HG03025 (cell line): ENCODE results near the gene CDK5RAP1.

Source experiments
- ATAC-seq: cut with Tn5 transposase; IDR thresholded peaks from one replicate; pipeline ENCODE4 v1.9.1; 2021; ENCODE audit warnings: mild to moderate bottlenecking, moderate library complexity; ENCODE audit not compliant: unreplicated experiment, low FRiP score

CDK5RAP1 gene

GRCh38 chr20:33423141-33423834 is 22.0 kb upstream of the CDK5RAP1 start:
- ATAC-seq: no peak

GRCh38 chr20:33419140-33419974 is 18.0 kb upstream of the CDK5RAP1 start:
- ATAC-seq: no peak

- no peak for ATAC-seq
Measured at GRCh38 chr20:33418033-33418432, 16.7 kb upstream of the CDK5RAP1 start.

- no peak for ATAC-seq
Measured at GRCh38 chr20:33415948-33416347, 14.6 kb upstream of the CDK5RAP1 start.

GRCh38 chr20:33412484-33412838 is 11.1 kb upstream of the CDK5RAP1 start:
- no peak for ATAC-seq

GRCh38 chr20:33411711-33412483 is 10.6 kb upstream of the CDK5RAP1 start:
- ATAC-seq: no peak

GRCh38 chr20:33411242-33411641 is 9.9 kb upstream of the CDK5RAP1 start:
- ATAC-seq: no peak

GRCh38 chr20:33410081-33410742 is 8.9 kb upstream of the CDK5RAP1 start:
- ATAC-seq: no peak

GRCh38 chr20:33408716-33409654 is 7.7 kb upstream of the CDK5RAP1 start:
- no peak for ATAC-seq

- no peak for ATAC-seq
Measured at GRCh38 chr20:33408313-33408712, 7.0 kb upstream of the CDK5RAP1 start.

- ATAC-seq: no peak
Measured at GRCh38 chr20:33407796-33408195, 6.5 kb upstream of the CDK5RAP1 start.

GRCh38 chr20:33407251-33407650 is 5.9 kb upstream of the CDK5RAP1 start:
- ATAC-seq: no peak

- no peak for ATAC-seq
Measured at GRCh38 chr20:33404281-33404680, 3.0 kb upstream of the CDK5RAP1 start.

- ATAC-seq: no peak
Measured at GRCh38 chr20:33401921-33402369, 626 bp upstream of the CDK5RAP1 start.

- ATAC-seq: no peak
Measured at GRCh38 chr20:33400812-33401183, 521 bp downstream of the CDK5RAP1 start.

GRCh38 chr20:33399924-33400323 is 1.4 kb downstream of the CDK5RAP1 start:
- ATAC-seq: no peak

- ATAC-seq: no peak
Measured at GRCh38 chr20:33394718-33395117, 6.6 kb downstream of the CDK5RAP1 start.

GRCh38 chr20:33393609-33394008 is 7.7 kb downstream of the CDK5RAP1 start:
- no peak for ATAC-seq

- no peak for ATAC-seq
Measured at GRCh38 chr20:33391722-33392415, 9.4 kb downstream of the CDK5RAP1 start.
